Adrenal gland (tissue), 19 donors: Measurements from ENCODE around the gene GRPEL1. TPM values are rescaled to one million over a fixed set of nuclear protein-coding genes. Genes with fewer than 3 reads are reported as not detected.

Source experiments
- DNase-seq, 7 donors: peaks; one replicate each; pipeline ENCODE4 v3.0.0-alpha.2; 2019 to 2020
- H3K27ac ChIP-seq, 5 donors: fragments of 200-600 bp; sonication (generic) in 4 of 5; 1 replicate in 3 of 5; 2 replicates in 2 of 5; pipeline versions ENCODE4 v1.5.1 to v1.8.0; 2016 to 2020; ENCODE audit warnings: mild to moderate bottlenecking in 1 of 5
- H3K27me3 ChIP-seq: fragments of 200-600 bp; 2 replicates; pipeline ENCODE4 v1.8.0; 2021
- H3K36me3 ChIP-seq, 2 donors: fragments of 200-600 bp; replicated peaks in 1 of 2; 1 replicate in 1 of 2; 2 replicates in 1 of 2; pipeline versions ENCODE4 v1.5.1 to v1.8.0; 2018 to 2022
- H3K4me1 ChIP-seq, 2 donors: fragments of 200-600 bp; replicated peaks in 1 of 2; 1 replicate in 1 of 2; 2 replicates in 1 of 2; pipeline versions ENCODE4 v1.5.1 to v1.8.0; 2018 to 2021
- H3K4me3 ChIP-seq, 4 donors: fragments of 200-600 bp; sonication (generic) in 3 of 4; one replicate each; pipeline ENCODE4 v1.5.1; 2016 to 2018
- H3K9me3 ChIP-seq, 3 donors: fragments of 200-600 bp; sonication (generic) in 1 of 3; replicated peaks in 1 of 3; 1 replicate in 2 of 3; 2 replicates in 1 of 3; pipeline versions ENCODE4 v1.5.1 to v1.8.0; 2016 to 2021
- POLR2A ChIP-seq, 2 donors: fragments of 450-650 bp; IDR thresholded peaks; one replicate each; pipeline ENCODE4 v1.6.1; 2017; ENCODE audit warnings: antibody characterized with exemption in 2 of 2, mild to moderate bottlenecking in 2 of 2, moderate library complexity in 1 of 2
- WGBS, 4 donors: extraction: QIAGEN DNeasy Blood & Tissue Kit in 2 of 4; methylation state at CpG; one replicate each; pipeline versions ENCODE4 v1.1.5 to v1.1.7; 2013 to 2017; 5-methylcytosine and 5-hydroxymethylcytosine counted together
- intact Hi-C, 2 donors: fragments of 100-400 bp; cut with DNase I; formaldehyde crosslinking; loops; one replicate each; pipeline versions ENCODE4 v1.14.1 to v1.15.0; 2022 to 2023
- long read RNA-seq, 10 donors: library from polyadenylated mRNA in 3 of 10; unstranded in 2 of 10; stranded (forward) in 1 of 10; transcript quantifications; one replicate each; pipeline ENCODE4 v2.0.0 and lab custom pipeline, GENCODE V29; 2021 to 2026
- polyA plus RNA-seq, 3 donors: library from polyadenylated mRNA; stranded (reverse); fragments of 200-250 nt in 2 of 3; fragments of 350-450 nt in 1 of 3; fragmentation: Illumina TruSeq in 1 of 3; extraction: RNeasy Lipid Tissue Mini Kit (QIAGEN cat#74804) in 1 of 3; gene quantifications; one replicate each; pipeline ENCODE4 v1.2.3, GENCODE V29; 2013 to 2014
- total RNA-seq, 9 donors: library from RNA; depleted of rRNA in 4 of 9; stranded (reverse); fragments of >200 nt in 4 of 9; fragments of 120-200 nt in 1 of 9; fragmentation: NEBNext Ultra II Directional in 1 of 9; extraction: Animal tissue kit (Norgen Biotek cat#: 25700) in 1 of 9; gene quantifications; one replicate each; pipeline versions ENCODE4 v1.1.0 to v1.2.4, GENCODE V29; 2013 to 2023
- TF ChIP-seq, protein P1 (sequence below), 6 experiments: fragments of 450-650 bp in 4 of 6; fragments of 200-600 bp in 2 of 6; sonication (generic) in 1 of 6; IDR thresholded peaks; 1 replicate in 5 of 6; 2 replicates in 1 of 6; pipeline versions ENCODE4 v1.5.1 to v1.8.0; 2016 to 2021; ENCODE audit warnings: antibody characterized with exemption in 6 of 6, mild to moderate bottlenecking in 2 of 6, moderate library complexity in 1 of 6
- donor health status: healthy with polysubstance abuse.
- donor health status: Bipolar disorder and iron deficiency.
- donor health status: DM: yes; HTN: yes; CAD: no.
- donor health status: DM: no; HTN: no; CAD: no.
- donor health status: DM: no; HTN: no; CAD: no.
- donor health status: DM: yes; HTN: yes; CAD: no.

GRPEL1 gene
- 100 to 1,000 TPM in 3 of 9 donors, 10 to 100 TPM in 6; 43.7 to 249 (median 83.1) TPM for total RNA-seq
- polyA plus RNA-seq = 100 to 1,000 TPM in 1 of 3 donors, 10 to 100 TPM in 2; 35.8 to 439 (median 77.0) TPM
- long read RNA-seq, donor 1, transcript GRPEL1-201 (4 exons, 2,775 nt) = major isoform, 103 of 116 reads
- long read RNA-seq, donor 1, partial matches to known transcripts = 5 of 116 reads
- long read RNA-seq, donor 1, other reads (novel, unspliced or antisense) = 0 of 116 reads
- long read RNA-seq, donor 2, transcript GRPEL1-201 (4 exons, 2,775 nt) = major isoform, 55 of 95 reads
- long read RNA-seq, donor 2, partial matches to known transcripts = 39 of 95 reads
- long read RNA-seq, donor 2, other reads (novel, unspliced or antisense) = 0 of 95 reads
- long read RNA-seq, donor 3, transcript GRPEL1-201 (4 exons, 2,775 nt) = major isoform, 57 of 58 reads
- long read RNA-seq, donor 3, partial matches to known transcripts = 0 of 58 reads
- long read RNA-seq, donor 3, other reads (novel, unspliced or antisense) = 0 of 58 reads
- long read RNA-seq, donor 4, transcript GRPEL1-201 (4 exons, 2,775 nt) = major isoform, 156 of 165 reads
- long read RNA-seq, donor 4, partial matches to known transcripts = 0 of 165 reads
- long read RNA-seq, donor 4, other reads (novel, unspliced or antisense) = 7 of 165 reads
- long read RNA-seq, donor 5, transcript GRPEL1-201 (4 exons, 2,775 nt) = major isoform, 211 of 216 reads
- long read RNA-seq, donor 5, partial matches to known transcripts = 0 of 216 reads
- long read RNA-seq, donor 5, other reads (novel, unspliced or antisense) = 5 of 216 reads
- long read RNA-seq, donor 6, transcript GRPEL1-201 (4 exons, 2,775 nt) = major isoform, 70 of 74 reads
- long read RNA-seq, donor 6, partial matches to known transcripts = 0 of 74 reads
- long read RNA-seq, donor 6, other reads (novel, unspliced or antisense) = 3 of 74 reads
- long read RNA-seq, donor 7, transcript GRPEL1-201 (4 exons, 2,775 nt) = major isoform, 46 of 47 reads
- long read RNA-seq, donor 7, partial matches to known transcripts = 0 of 47 reads
- long read RNA-seq, donor 7, other reads (novel, unspliced or antisense) = 0 of 47 reads
- long read RNA-seq, donor 8, transcript GRPEL1-201 (4 exons, 2,775 nt) = major isoform, 89 of 94 reads
- long read RNA-seq, donor 8, partial matches to known transcripts = 0 of 94 reads
- long read RNA-seq, donor 8, other reads (novel, unspliced or antisense) = 0 of 94 reads
- long read RNA-seq, donor 9, transcript GRPEL1-201 (4 exons, 2,775 nt) = major isoform, 63 of 68 reads
- long read RNA-seq, donor 9, partial matches to known transcripts = 0 of 68 reads
- long read RNA-seq, donor 9, other reads (novel, unspliced or antisense) = 0 of 68 reads
- long read RNA-seq, donor 10, transcript GRPEL1-201 (4 exons, 2,775 nt) = major isoform, 33 of 33 reads
- long read RNA-seq, donor 10, partial matches to known transcripts = 0 of 33 reads
- long read RNA-seq, donor 10, other reads (novel, unspliced or antisense) = 0 of 33 reads

DNA sequence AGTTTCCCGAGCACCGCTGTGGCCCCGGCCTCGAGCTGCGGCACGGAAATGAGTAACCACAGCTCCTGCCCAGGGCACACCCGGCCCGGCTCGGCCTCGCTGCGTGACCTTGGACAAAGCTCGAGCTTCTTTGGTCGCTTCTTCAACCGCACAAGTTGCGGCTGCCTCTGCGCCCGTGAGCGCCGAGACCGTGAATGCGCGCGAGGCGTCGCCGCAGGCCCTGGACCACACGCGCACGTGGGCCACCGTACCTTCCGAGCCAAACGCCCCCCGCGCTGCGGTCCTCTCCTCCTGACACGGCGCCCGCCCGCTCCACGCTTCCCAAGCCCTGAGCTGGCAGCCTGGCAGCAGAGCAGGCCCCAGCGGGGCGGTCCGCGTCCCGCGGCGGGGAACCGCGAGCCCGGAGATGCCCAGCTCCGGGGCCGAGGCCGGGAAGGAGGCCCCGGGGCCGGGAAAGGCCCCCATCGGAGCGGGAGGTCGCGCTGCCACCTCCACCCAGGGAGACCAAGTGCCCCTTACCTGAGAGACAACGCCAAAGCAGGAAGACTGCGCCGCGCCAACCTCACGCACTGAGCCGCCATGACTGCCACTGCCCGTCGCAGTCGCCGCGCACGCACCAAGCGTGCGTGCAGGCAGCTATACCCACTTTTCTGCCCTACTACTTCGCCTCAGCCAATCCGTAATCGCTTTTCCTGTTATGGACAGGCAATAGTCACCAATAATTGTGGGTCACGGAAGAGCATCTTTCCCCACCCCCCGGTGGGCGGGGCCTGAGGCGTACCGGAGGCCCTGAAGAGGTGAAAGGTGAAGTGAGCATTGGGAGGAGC lies at the start of gene GRPEL1:
Gene GRPEL1, minus strand, starts transcription at position 613 of the 827 bp plus-strand sequence. Its CDS starts 32 bp downstream, at position 581.
- H3K27ac ChIP-seq = peak within 1 kb of the TSS; percentile 93 to 98 (median 95)
- H3K9me3 ChIP-seq = no peaks in the 10 kb centered on the region
- peaks cover 26 to 39% of the 10 kb centered on the region in 2 donors for H3K4me1 ChIP-seq
- WGBS, 4 donors = 0 to 1% (median 0%) methylated on average over 9 to 81 of the region's 81 CpGs
- H3K27me3 ChIP-seq = no peaks in the 10 kb centered on the region
- H3K4me3 ChIP-seq = peak within 1 kb of the TSS; percentile 36 to 88 (median 71)
- H3K36me3 ChIP-seq = peaks cover 0 to 23% of the 10 kb centered on the region in 2 donors
- TF ChIP-seq POLR2A (IDR thresholded peaks at IDR 0.05) = peak; percentile 99
- TF ChIP-seq, protein P1, sequence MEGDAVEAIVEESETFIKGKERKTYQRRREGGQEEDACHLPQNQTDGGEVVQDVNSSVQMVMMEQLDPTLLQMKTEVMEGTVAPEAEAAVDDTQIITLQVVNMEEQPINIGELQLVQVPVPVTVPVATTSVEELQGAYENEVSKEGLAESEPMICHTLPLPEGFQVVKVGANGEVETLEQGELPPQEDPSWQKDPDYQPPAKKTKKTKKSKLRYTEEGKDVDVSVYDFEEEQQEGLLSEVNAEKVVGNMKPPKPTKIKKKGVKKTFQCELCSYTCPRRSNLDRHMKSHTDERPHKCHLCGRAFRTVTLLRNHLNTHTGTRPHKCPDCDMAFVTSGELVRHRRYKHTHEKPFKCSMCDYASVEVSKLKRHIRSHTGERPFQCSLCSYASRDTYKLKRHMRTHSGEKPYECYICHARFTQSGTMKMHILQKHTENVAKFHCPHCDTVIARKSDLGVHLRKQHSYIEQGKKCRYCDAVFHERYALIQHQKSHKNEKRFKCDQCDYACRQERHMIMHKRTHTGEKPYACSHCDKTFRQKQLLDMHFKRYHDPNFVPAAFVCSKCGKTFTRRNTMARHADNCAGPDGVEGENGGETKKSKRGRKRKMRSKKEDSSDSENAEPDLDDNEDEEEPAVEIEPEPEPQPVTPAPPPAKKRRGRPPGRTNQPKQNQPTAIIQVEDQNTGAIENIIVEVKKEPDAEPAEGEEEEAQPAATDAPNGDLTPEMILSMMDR (IDR thresholded peaks at IDR 0.05) = peak in 1 of 6 experiments; percentile 17
- intact Hi-C loops = loop anchor here in 1 of 2 donors (5.0 kb wide), 1 partner anchor 350 kb away; the partner anchor contains the start of gene BLOC1S4
- peak; percentile 99 to 100 (median 100) for DNase-seq

DNA sequence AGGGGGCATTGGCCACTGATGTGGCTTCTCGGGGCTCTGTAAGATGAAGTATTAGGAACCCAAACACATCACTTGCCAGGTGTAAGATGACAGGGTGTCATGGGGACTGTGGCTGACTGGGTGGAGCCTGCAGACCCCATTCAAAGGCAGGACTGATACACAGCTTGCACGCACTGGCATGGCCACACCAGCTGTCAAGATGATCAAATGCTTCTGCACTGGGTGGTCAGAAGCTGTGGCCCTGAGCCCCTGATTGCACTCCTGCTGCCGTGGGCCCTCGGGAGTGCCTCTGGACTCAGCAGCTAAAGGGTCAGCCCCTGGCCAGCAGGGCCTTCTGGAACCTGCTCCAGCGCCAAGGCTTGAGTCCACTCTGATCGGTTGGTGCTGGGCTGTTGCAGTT lies 48.8 kb upstream of the GRPEL1 start:
- H3K9me3 ChIP-seq = no peaks in the 10 kb centered on the region
- DNase-seq = no peak
- H3K4me3 ChIP-seq = no peak overlapping the region
- H3K27ac ChIP-seq = no peak overlapping the region
- no peaks in the 10 kb centered on the region for H3K27me3 ChIP-seq
- 70 to 90% (median 78%) methylated on average over 2 to 6 of the region's 6 CpGs for WGBS, 4 donors
- intact Hi-C loops = no loop called here
- TF ChIP-seq, protein P1 (IDR thresholded peaks at IDR 0.05) = no peak
- TF ChIP-seq POLR2A (IDR thresholded peaks at IDR 0.05) = no peak
- no peaks in the 10 kb centered on the region for H3K4me1 ChIP-seq
- no peaks in the 10 kb centered on the region for H3K36me3 ChIP-seq

DNA sequence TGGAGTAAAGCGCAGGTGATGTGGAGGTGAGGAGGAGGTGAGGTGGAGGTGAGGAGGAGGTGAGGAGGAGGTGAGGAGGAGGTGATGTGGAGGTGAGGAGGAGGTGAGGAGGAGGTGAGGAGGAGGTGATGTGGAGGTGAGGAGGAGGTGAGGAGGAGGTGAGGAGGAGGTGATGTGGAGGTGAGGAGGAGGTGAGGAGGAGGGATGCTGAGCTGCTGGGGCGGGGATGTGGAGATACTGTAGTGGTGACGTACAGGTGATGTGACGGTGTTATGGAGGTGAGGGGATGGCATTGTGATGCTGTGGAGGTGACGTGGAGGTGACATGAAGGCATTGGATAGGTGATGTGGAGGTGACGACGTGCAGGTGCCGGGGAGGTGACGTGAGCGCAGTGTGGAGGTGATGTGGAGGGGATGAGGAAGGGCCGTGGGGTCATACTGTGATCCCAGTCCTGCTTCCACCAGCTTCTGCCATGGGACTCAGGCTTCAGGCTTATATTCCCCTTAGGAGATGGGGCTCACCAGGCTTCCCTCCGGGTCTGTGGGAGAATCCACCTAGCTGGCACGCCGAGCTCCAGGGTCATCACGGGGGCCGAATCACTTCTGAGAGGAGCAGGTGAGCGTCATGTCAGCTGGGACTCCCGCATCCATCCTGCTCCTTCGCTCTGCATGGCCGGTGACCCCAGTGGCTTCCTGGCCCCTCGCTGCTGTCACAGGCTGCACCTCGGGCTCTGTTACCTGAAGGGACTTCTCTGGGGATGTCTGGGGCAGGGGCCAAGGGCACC lies 47.9 kb upstream of the GRPEL1 start:
- Histone ChIP-seq H3K36me3 (no peaks in the 10 kb centered on the region), H3K4me1 (no peaks in the 10 kb centered on the region)
- intact Hi-C loops = no loop called here

More for the DNA sequence above, 47.9 kb upstream of the GRPEL1 start:
- Histone ChIP-seq H3K27me3 (no peaks in the 10 kb centered on the region), H3K27ac (no peak overlapping the region), H3K9me3 (no peaks in the 10 kb centered on the region), H3K4me3 (no peak overlapping the region)
- DNase-seq = no peak
- WGBS, 4 donors = 88 to 92% (median 90%) methylated on average over 12 to 22 of the region's 22 CpGs
- TF ChIP-seq POLR2A (IDR thresholded peaks at IDR 0.05) = no peak
- TF ChIP-seq, protein P1 (IDR thresholded peaks at IDR 0.05) = no peak
